ENCODE measurements around the gene BCAP31.
"Not testable (repeated sequence)": the region's sequence is repeated elsewhere in the genome, so short reads cannot be mapped to it uniquely, and the experiment has no call there.

BCAP31 gene

DNA sequence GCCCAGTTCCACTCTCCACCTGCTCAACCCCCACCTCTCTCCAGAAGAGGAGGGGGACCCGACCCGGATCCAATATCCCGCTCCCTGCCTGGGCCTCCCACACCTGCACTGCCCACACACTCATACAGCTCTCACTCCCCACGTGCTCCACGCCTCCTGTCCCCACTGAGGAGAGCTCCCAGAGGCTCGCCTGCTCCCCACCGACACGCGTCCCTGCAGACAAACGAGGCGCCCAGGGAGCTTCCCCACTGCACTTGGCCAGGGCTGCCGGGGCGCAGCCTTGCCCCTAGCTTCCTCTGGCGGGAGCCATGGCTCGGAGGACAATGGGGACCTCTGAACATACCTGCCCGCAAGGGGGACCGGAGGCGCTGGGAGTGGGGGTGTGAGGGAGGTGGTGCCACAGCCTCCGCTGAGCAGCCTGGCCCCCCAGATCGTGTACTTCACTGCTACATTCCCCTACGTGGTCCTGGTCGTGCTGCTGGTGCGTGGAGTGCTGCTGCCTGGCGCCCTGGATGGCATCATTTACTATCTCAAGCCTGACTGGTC lies 31.5 kb downstream of the BCAP31 start:
- no peak for DNase-seq

DNA sequence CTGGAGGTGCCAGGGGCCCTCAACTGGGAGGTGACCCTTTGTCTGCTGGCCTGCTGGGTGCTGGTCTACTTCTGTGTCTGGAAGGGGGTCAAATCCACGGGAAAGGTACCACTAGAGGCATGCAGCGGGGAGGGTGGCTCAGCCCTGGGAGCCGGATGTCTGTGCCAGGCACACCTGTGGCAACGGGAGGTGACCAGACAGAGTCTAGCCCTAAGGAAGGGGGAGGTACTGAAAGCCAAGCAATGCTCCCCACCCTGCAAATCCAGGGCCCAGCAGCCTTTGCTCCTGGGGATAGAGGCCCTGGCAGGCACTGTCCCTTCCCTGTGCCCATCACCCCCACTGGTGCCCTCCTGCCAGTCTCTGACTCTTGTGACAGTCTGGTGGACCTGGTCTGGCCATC lies 32.2 kb downstream of the BCAP31 start:
- DNase-seq = no peak

DNA sequence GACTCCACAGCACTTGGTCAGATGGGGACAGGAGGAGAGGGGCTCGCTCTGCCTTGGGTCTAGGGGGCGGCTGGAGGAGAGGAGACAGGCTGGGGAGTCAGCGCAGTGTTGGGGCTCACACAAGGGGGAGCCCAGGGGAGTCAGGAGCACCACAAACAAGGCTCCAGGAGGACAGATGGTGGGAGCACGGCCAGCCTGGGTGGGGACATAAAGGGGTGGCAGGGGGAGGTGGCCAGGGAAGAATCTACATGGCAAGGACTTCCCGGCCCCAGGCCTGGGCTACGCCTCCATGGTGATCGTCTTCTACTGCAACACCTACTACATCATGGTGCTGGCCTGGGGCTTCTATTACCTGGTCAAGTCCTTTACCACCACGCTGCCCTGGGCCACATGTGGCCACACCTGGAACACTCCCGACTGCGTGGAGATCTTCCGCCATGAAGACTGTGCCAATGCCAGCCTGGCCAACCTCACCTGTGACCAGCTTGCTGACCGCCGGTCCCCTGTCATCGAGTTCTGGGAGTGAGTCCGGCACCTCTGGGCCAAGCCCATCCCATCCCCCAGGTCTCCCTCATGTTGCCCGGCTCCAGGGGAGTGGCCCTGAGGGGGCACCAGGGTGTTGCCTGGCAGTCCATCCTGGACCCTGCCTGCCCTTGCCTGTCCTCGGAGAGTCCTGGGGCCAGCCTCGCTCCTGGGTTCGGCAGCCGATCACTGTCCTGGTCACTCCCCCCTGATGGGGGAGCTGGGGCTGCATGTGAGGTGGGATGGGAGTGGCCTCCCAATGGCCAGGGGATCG lies 33.0 kb downstream of the BCAP31 start:
- DNase-seq = not testable (repeated sequence)

DNA sequence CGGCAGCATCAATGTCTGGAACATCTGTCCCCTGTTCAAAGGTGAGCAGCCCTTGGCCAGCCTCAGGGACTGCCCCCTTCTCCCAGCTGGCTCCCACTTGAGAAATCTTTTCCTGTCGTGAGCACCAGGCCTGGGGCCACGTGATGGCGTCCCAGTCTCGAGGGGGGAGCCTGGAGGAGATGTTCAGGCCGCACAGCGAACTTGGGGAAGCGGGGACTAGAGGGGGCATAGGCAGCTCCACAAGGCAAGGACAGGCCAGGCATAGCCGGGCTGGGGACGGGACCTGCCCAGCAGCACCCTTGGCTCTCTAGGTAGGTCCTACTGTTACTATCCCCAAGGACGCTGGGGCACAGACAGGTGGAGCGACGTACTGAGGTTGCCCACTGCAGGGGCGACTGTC lies 33.7 kb downstream of the BCAP31 start:
- DNase-seq = no peak

DNA sequence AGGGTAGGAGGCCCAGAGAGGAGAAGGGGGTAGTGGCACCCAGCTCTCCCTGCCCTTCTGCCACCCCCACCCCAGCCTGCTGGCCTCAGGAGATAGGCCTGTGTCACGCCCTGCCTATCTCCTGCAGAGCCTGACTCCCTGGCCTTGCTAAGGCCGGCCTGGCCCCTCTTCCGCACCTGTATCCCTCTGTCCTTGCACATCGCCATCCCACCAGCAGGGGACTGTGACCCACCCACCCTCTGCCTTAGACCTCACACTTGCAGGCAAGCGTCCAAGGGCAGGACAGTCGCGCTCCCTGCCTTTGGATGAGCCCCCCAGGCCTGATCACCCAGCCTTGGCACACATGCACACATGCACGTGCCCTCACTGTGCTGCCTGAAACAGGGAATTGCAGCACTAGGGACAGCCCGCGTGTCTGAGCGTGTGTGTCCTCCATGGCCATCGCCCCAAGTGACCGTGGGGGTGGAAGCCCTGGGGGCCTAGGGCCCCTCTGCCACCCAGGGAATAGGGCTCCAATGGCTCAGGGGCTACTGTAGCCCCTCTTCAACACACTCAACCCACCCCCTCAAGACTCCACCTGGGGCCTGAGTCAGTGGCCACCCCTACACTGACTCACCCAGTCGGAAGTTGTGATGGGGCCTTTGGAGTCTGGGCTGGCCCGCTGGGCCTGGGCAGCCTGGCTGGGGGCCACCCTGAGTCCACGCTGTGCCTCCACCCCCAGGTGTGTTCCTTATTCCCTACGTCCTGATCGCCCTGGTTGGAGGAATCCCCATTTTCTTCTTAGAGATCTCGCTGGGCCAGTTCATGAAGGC lies 34.3 kb downstream of the BCAP31 start:
- DNase-seq = no peak

DNA sequence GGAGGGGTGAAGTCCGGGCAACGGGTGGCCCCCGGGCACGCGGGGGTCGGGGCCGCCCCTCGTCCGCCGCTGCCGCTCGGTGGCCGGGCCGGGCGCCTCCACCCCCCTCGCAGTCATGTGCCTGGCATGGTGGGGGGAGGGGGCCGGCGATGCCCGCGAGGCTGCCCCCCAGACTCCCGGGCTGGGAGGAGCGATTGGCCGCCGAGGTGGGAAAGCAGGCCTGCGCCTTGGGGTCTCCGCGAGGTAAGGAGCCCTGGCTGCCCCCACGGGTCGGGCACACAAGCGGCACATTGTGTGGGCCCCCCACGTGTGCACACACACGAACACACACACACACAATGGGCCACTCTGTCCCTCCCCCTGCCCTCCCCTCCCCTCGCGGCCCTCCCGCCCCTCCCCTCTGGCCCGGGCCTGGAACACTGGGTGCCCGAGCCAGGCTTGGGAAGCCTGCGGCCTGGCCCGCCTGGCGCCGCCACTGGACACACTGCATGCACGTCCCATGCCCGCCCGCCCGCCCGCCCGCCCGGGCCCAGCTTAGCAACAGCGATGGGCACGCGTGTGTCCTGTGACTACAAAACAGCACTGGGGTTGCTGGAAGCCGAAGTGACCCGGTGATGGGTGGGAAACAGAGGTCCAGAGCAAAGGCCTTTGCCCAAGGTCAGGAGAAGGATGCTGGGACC lies 35.1 kb downstream of the BCAP31 start:
- no peak for DNase-seq

DNA sequence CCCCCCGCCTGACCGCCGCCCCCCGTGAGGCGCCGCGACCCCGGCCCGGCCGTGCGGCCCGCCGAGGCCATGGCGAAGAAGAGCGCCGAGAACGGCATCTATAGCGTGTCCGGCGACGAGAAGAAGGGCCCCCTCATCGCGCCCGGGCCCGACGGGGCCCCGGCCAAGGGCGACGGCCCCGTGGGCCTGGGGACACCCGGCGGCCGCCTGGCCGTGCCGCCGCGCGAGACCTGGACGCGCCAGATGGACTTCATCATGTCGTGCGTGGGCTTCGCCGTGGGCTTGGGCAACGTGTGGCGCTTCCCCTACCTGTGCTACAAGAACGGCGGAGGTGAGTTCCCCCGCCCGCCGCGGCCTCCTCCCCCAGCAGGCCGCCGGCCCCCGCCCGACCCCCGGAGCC lies 35.7 kb downstream of the BCAP31 start:
- no peak for DNase-seq

DNA sequence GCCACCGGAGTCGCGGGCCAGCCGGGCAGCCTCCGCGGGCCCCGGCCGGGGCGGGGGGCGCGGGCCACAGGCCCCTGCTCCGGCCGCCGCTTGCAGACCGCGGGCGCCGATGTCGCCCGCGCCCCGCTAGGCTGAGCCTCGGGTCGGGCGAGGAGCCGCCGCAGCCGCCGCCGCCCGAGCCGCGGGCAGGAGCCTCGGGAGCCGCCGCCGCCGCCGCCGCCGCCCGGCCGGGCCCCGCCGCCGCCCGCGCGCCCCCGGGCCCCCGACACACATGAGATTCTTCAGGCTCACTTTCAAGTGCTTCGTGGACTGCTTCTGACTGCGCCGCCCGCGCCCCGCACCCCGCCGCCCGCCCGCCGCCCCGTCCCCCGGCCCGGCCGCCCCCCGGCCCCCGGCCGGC lies 36.1 kb downstream of the BCAP31 start:
- DNase-seq = no peak

DNA sequence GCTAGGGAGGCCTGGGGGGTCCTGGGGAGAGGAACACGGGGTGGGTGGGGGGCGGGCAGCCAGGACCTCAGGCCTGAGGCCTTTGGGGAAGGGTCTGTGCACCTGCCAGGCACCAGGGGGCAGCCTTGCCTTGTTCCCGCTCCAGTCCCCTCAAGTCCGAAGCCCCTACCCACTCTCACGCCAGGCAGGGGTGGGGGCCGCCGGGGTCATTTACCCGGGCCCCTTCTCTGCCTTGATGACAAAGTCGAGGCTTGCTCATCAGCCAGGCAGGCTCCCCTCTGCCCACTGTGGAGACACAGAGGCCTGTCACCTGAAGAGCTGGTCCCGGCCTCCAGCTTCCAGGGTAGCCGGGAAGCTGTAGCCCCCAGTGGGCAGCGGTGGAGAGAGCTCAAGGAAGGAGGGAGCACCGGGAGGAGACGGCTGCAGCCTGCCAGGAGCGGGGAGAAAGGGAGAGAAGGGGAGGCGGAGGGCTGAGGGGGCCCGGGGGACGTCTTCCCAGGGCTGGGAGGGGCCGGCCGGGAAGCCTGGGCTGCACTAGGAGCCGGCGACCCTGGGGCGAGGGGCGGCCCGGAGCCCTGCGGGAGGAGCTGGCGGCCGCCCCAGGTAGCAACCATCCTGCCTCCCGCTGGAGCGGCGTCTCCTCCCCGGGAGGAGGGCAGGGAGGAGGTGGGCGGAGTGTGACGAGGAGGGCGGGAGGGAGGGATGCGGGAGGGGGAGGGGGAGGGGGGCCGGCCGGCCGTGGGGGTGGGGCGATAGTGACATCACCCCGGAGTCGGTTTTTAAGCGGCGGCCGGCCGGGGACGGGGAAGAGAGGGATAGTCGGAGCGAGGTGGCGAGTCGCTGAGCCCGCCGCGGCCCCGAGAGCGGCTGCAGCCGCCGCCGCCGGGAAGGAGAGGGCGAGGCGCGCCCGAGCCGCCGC lies 36.8 kb downstream of the BCAP31 start, which contains the start of gene SLC6A8:
TSS of gene SLC6A8 (plus strand) at position 806 of the 919 bp plus-strand sequence. CDS start 649 bp downstream, outside the sequence.
- peak; percentile 16 for DNase-seq

DNA sequence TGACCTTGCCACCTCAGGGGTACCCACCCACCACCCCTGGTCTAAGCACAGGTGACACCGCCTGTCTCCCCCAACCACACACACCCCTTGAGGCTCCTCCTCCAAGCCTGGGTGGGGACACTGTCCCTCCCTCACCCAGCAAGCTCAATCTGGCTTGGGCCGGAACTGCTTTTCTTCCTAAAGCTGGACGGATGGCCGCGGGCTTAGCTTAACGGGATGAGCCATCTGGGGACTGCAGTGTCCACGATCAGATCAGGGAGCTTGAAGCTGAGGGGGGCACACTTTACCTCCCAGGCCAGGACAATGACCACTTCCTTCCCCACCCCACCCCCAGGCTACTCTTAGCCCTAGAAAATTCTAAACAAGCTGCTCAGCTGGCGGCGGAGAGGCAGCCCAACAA lies 37.5 kb downstream of the BCAP31 start:
- no peak for DNase-seq

DNA sequence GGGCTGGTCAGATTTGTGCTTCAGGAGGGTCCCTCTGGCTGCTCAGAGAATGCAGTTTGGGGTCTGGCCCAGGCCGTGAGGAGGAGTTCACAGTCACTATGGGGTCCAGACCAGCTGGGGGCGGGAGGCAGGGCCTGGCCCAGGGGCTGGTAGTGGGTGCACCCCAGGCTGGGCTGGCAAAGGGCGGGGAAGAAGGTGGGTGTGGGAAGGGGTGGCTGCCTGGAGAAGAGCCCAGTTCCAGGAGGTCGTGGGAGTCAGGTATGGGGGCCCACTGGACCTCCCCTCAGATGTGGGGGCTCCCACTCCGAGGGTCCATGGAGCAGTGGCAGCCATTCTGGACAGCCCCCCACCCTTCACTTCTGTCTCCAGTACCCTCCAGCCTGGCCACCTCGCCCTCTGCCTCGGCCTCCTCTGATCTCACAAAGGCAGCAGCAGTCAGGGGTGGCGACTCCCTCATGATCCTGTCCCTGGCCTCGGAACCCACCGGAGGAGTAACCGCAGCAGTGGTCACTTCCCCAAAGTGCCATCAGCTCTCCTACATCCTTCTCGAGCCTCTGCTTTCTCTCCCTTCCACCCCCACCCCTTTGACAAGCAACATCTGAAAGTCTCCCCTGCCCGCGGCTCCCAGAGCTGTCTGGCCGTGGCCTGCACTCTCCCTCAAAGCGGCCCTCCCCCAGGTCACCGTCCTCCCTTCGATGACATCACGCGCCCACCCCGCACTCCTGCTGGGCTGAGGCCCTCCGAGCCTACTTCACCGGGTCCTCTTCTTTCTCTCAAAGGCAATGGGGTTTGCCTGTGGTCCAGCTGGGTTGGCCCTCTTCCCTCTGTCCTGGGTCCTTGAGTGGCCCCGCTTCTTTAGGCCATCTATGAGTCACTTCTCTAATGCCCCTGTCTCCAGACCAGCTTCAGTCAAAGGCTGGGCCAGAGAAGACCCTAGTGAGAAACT lies 38.2 kb downstream of the BCAP31 start:
- no peak for DNase-seq

DNA sequence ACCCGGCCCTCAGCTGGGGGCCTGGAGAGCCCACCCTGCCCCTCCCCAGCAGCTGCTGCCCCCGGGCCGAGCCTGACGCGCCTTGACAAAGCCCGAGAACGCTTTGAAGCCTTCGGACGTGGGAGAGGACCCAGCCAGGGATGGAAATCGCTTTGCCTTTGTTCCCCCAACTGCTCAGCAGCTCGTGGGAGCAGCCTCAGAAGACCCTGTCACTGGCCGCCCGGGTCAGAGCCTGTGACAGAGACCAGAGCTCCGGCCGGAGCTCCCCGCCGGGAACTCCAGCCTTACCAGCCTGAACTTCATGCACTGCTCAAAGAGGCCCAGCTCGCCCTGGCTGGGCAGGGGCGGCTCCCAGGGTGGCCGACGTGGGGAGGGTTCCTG lies 39.0 kb downstream of the BCAP31 start:
- DNase-seq = no peak

DNA sequence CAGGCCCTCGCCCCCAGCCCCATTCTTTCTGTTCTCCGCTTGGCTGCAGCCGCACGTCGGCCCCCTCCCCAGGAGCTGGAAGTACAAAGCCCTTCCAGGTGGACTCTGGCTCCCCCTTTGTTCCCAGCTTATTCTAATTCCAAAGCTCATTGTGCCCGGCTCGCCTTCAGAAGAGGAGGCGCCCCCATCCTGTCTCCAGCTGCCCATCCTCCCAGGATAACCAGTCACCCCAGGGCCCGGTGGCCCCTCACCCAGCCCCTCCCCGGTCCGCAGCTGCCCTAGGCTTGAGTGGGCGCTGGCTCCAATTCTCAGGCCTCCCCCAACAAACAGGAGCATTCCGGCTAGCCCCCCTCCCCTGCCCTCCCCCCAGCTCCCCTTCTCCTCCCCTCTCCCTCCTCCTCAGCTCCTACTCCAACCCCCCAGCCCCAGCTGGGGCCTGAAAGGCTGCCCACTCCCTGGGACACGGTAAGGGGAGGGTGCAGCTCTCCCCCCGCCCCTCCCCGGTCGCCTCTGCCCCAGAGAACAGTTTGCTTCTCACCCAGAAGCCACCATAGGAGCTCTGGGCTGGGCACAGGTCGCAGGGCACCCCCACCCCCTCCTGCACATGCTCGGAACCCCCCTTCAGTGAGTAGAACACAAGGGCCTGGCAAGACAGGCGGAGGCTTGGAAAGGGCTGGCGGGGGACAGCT lies 39.6 kb downstream of the BCAP31 start:
- DNase-seq = no peak

DNA sequence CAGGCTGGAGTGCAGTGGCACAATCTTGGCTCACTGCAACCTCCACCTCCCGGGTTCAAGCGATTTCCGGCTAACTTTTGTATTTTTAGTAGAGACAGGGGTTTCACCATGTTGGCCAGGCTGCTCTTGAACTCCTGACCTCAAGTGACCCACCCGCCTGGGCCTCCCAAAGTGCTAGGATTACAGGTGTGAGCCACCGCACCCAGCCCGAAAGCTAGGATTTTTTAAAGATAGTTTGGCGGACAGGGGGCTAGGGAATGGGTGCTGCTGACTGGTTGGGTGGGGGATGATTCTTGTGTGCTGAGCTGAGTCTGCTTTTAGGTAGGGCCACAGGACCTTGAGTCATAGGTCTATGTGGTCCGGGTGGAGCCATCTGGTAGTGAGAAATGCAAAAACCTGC lies 40.7 kb downstream of the BCAP31 start:
- not testable (repeated sequence) for DNase-seq

DNA sequence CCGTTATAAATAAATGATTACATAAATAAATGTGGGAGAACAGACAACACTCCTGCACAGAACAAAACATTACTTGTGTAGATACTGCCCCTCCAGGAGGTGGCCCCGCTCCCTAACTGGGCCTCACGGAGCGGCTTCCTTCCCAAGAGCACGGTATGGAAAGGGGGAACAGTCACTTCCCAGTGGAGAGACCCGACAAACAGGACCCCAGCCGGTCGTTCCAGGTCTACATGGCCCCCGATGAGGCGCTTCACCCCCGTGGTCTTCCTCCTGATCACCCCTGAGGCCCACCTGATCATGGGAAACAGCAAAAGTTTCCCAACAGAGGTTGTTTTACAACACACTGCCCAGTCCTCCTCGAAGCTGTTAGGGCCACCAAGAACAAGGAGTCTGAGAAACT lies 43.0 kb downstream of the BCAP31 start:
- no peak for DNase-seq

DNA sequence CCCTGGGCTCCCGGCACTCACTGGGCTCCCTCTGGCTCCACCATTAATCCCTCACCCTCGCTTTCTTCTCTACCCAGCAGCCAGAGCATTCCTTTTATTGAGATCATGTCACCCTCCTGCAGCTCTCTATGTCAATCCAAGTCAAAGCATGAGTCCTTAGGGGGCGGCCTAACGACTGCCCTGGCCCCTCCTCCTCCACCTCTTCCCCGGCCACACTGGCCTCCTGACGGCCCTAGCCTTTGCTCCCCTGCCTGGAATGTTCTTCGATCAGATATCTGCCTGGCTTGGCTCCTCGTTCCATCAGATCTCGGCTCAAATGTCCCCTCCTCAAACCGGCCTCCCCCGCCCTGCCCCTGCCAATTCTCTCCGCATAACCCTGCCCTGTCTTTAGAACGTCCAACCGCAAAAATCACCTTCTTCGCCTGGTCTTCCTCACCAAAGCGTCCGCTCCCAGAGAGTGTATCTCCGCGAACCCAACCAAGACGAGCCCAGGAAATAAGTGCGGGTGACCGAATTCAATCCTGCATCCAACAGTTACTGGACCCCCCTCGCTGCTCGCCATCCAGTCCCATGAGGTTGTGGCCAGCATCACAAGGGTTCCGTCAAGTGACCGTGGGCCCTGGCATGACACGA lies 49.9 kb downstream of the BCAP31 start:
- DNase-seq = no peak

DNA sequence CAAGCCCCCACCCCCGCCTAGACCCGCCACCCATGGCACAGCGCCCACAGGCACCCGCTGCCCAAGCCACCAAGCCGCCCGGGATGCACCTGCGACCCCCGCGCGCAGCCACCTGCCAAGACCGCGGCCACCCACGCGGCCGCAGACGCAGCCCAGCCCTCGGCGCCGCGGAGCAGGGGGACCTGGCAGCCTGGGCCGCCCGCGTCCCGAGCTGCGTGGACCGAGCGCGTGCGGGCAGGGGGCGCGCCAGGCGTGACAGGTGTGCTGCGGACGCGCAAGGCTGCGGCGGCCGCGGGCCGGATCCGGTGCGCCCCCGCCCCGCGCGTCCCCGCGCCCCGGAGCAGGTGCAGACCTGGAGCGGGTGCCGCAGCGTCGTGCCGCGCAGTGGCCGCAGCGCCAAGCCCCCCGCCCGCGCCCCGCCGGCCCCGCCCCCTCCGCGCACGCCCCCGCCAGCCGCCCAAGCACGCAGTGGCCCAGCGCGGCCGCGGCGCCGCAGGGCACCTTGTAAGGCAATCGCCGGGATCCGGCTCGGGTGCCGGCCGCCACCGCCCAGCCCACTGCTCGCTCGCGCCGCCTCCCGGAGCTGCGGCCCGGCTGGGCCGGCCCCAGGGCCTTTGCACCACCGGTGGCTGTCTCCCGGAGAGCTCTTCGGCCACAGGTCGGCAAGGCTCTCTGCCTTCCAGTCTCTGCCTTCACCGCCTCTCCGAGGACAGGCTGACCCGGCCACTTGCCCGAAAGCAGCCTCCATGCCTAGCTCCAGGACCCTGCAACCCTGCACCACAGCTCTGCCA lies 50.6 kb downstream of the BCAP31 start, which contains the start of gene PNCK:
TSS of gene PNCK (minus strand) at position 386 of the 791 bp plus-strand sequence. CDS start 737 bp downstream, outside the sequence.
- DNase-seq = no peak

DNA sequence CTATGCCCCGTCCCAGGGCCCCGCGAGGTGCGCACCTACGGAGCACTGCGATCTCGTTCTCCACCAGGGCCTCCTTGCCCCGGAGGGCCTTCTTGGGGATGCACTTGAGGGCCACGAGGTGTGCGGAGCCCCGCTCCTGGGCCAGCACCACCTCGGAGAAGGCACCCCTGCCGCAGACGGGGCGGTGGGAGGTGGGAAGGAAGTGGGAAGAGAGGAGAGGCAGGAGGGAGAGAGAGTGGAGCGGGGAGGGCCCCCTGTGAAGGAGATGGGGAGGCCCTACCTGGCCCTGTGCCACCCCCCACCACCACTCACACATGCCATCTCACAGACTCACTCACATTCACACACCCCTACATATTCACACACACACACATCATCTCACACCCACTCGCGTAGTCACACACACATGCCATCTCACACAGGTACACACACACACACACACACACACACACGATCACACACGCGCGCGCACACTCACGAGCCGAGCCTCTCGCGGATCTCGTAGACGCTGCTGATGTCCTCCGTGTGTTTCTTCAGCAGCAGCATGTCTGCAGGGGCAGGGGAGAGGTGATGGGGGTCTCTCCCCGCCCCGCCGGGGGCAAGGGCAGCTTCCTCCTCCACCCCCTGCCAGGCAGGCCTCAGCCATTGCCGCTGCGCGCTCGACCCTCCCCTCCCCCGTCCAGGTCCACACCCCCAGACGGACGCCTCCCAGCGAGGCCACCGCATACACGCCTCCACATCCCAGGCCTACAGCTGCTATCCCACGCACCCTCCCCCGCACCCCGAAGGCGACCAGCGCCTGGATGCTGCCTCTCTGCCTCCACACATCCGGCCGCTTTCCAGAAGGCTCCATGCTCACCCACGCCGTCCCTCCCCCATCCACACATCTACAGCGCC lies 51.4 kb downstream of the BCAP31 start:
- no peak for DNase-seq

All from activated T-cell treated with anti-CD3 and anti-CD28 coated beads for 4 hours (primary cell).